Erythroblast (primary cell): ENCODE data around the gene LAMTOR1.
"Not testable (repeated sequence)": the region's sequence is repeated elsewhere in the genome, so short reads cannot be mapped to it uniquely, and the experiment has no call there.

Experiments
- GATA1 ChIP-seq: IDR thresholded peaks from 2 replicates; pipeline ENCODE4 v1.6.1; 2011; ENCODE audit warnings: low read depth, mild to moderate bottlenecking, control low read depth, low read length, moderate library complexity
- POLR2A ChIP-seq: IDR thresholded peaks from 2 replicates; pipeline ENCODE4 v1.6.1; 2011; ENCODE audit warnings: mild to moderate bottlenecking, low read length

GRCh38 chr11:72135473-72135872 is 32.4 kb upstream of the LAMTOR1 start, which contains the start of gene FOLR3:
- not testable (repeated sequence) for TF ChIP-seq POLR2A, GATA1
